Measurements from ENCODE around the gene NKIRAS1.

DNA sequence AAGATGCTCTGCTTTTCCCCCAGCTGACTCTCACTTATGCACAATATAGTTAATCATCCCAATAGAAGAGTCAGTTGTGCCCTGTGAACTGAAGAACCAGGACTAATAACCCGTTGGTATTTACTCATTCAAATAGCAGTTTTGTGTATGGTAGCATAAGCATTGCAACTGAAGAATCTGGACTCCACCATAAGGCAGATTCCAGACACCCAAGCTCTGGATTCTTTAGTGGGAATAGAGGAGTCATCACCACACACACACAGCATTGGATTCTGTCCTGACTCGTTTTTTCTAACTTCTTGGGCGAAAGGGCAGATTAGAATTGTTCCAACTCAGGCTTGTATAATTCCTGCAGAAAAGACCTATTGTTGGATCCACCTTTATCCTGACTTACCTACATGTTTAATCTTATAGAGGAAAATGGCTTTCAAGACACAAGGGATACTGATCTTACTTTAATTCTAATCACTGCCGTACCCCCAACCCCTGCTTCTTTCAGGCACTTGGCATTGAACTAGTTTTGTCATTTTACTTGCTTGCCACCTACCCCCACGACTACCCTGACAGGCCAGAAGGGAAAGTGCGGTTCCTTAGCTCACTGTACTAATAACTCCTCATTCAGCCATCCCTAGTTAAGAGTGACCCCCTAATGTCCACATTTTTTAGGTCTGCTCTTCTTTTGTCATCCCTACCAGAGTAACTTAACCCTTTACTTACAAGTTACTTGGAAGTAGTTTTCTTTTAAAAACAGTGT lies 42.3 kb downstream of the NKIRAS1 start:
- TF ChIP-seq EZH2 (IDR thresholded peaks at IDR 0.05; ENCODE audit: borderline replicate concordance, low read depth, low read length, severe bottlenecking) (no peak), CTCF (IDR thresholded peaks at IDR 0.05; ENCODE audit: borderline replicate concordance, extremely low read depth, low read length, poor library complexity, severe bottlenecking) (no peak)
